ENCODE data around the gene SHANK2.

The SHANK2 gene

DNA sequence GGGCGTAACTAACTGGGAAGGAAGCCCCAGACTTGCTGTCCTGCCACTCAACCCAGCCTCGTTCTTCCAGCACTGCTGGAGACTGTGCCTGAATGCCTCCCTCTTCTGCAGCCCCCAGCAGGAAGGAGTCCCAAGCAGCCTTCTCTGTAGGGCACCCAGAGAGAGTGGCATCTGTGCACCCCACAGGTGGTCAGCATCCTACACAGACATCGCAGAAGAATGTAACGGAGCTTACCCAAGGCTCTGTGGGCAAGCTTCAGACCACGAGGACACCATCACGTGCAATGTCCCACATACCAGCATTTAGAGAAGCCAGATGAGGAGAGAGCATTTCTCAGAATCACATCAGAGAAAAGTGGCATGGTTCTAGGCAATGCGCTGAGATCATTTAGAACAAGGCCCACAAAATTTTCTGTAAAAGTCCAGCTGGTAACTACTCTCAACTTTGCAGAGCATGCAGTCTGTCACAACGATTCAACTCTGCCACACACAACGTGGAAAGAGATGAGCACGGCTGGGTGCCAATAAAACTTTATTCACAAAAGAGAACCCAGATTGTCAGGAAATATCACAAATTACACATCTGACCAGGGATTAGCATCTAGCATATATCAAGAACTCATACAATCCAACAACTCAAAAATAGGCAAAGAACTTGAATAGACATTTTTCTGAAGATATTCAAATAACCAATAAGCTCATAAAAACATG lies 33.4 kb downstream of the SHANK2 start:
- DNase-seq: no peak

DNA sequence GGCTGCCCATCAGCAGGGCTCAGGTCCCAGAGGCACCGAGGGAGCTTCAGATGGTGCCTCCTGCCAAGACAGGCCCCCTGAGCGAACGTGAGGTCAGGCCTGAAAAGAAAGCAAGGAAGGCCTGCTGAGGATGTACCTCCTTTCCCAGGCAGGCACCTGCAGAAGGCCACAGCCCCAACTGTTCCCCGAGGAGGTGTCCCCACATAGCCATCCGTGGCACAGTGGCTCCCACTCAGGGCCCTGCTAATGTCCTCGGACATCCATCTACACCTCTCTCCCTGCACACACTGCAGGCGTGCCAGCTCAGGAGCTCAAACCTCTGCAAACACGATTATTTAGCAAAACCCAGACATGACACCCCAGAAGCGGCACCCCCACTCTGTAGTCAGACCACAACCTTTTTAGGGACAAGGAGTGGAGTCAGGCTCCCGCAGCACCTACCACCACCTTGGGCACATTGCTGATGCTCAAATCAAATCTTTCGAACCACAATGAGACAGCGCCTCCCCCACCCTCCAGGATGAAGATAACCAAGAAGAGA lies 36.9 kb downstream of the SHANK2 start:
- no peak for DNase-seq

- DNase-seq: no peak
Measured at GRCh38 chr11:71214553-71215424, 37.6 kb downstream of the SHANK2 start.

- DNase-seq: no peak
Measured at GRCh38 chr11:71213696-71214552, 38.5 kb downstream of the SHANK2 start.

GRCh38 chr11:71212871-71213559 lies 39.4 kb downstream of the SHANK2 start:
- no peak for DNase-seq

GRCh38 chr11:71211631-71212030 lies 40.7 kb downstream of the SHANK2 start:
- no peak for DNase-seq

DNA sequence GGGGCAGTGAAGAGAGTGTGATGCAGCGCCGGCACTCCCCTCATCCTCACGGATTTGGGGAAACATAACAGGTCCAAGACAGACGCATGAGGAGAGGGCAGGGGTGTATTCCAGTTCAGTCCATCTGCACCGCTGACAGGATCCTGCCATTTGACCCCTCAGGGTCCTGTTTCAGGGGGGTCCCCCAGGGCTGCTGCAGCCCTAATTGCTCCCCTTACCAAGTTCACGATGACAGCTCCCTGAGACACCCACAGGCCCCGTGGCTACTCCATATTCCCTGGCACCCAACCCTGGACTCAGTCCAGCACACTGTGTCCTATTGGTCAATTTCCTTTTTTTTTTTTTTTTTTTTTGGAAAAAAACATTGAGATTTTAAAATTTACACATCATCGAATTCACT lies 41.5 kb downstream of the SHANK2 start:
- no peak for DNase-seq

- no peak for DNase-seq
Measured at GRCh38 chr11:71209656-71210055, 42.7 kb downstream of the SHANK2 start.

- DNase-seq: no peak
Measured at GRCh38 chr11:71209181-71209580, 43.2 kb downstream of the SHANK2 start.

DNA sequence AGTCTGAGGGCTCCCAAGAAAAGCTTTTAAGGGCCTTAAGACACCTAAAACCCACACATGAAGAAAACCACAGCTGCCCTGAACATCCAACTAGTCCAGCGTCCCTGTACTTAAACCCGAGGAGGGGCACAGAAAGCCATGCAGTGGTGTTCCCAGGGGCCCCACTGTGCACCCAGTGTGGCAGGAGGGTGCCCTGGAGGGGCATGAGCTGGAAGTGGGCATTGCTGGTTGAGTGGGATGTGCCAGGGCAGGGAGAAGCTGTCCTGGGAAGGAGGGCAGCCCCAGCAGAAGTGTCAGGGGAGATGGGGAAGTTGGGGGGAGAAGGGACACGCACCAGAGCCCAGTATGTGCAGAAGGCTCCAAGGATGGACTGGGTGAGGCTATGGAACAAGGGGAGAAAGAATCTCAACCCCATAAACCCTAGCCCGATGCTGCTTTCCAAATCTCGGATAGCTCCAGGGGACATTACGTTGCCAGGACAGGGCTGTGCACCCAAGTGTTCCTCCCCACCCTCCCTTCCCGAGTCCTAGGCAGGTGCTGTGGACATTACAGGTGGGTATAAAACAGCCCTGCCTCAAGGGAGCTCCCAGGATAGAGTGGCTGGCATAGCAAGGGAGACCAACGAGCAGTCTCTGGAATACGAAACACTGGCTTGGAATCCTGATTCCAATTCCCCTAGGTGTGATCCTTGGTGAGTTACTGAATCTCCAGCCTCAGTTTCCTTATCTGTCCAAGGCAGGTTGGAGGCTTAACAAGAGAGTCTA lies 44.2 kb downstream of the SHANK2 start:
- DNase-seq: no peak

GRCh38 chr11:71207563-71207962 lies 44.8 kb downstream of the SHANK2 start:
- DNase-seq: no peak

DNA sequence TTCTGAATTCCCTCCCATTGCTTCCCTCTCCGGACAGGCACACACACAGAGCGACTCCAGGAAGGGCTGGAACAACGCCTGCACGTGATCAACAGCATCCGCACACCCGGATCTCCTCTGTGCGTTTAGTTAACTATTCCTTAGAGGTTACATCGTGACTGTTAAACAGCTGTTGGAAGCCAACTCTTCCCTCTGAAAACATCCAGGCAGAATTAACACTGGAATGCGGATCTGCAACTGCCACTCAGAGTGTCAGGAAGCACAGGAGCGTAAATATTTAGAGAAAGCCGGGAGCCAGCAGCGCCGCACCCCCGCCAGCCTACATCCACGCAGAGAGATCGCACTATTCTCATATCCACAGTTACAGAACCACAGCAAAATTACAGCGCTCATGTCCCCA lies 46.2 kb downstream of the SHANK2 start:
- no peak for DNase-seq

- no peak for DNase-seq
Measured at GRCh38 chr11:71204748-71205664, 47.4 kb downstream of the SHANK2 start.

DNA sequence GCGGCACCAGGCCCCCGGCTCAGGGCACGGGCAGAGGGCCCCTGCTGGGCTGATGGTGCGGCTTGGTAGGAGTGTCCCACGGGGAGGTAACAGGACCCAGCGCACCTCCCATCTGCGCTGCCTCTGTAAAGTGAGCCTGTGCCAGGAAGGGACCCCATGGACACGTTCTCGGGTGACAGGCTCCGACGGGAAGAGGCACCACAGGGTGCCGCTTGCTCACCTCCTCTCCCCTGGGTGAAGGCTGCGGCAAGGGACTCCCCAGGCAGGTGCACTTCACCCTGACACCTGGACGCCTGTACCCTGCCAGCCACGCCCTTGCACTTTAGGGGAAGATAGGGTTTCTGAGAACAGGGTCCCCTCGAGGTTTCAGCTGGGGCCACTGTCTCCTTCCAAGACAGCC lies 48.1 kb downstream of the SHANK2 start:
- DNase-seq: no peak

- DNase-seq: no peak
Measured at GRCh38 chr11:71203681-71204080, 48.7 kb downstream of the SHANK2 start.

DNA sequence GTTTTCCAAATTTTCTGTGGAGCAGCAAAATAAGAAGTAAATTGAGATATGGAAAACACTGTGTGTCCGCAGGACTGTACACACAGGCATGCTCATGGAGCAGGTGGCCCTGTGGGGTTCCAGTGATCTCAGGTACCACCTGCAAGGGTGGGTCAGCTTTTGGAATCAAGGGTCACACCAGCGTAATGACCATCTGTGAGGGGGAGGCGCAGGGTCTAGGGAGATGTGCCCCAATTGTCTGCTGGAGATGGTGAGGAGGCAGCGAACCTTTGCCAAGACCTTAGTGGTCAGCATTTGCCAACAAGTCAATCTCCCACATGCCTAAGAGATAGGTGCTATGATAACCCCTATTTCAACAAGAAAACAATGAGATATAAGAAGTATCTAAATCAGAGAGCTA lies 49.4 kb downstream of the SHANK2 start:
- DNase-seq: no peak

DNA sequence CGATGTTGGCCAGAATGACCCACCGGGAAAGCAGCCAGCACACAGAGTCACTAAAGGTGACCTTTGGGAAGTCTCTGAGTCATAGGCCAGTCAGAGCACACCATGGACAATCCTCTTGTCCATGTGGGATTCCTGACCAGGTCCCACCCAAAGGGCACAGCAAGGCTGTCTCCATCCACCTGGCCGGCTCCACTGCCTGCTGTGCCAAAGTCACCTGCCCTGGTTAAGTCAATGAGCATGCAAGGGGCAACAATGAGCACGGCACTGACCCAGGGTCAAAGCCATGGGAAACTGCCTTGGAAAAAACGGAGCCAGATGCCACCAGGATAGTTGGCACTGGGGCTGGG lies 49.8 kb downstream of the SHANK2 start:
- no peak for DNase-seq
